LNCAP (cell line): ENCODE results near the gene KLHDC7B.

Experiments
- TF ChIP-seq, protein P1 (sequence below): fragments of 450-650 bp; IDR thresholded peaks from 2 replicates; pipeline ENCODE4 v1.5.1; 2017; ENCODE audit warnings: mild to moderate bottlenecking

Gene KLHDC7B

GRCh38 chr22:50529416-50529896, 16.2 kb upstream of the KLHDC7B start:
- TF ChIP-seq, protein P1, sequence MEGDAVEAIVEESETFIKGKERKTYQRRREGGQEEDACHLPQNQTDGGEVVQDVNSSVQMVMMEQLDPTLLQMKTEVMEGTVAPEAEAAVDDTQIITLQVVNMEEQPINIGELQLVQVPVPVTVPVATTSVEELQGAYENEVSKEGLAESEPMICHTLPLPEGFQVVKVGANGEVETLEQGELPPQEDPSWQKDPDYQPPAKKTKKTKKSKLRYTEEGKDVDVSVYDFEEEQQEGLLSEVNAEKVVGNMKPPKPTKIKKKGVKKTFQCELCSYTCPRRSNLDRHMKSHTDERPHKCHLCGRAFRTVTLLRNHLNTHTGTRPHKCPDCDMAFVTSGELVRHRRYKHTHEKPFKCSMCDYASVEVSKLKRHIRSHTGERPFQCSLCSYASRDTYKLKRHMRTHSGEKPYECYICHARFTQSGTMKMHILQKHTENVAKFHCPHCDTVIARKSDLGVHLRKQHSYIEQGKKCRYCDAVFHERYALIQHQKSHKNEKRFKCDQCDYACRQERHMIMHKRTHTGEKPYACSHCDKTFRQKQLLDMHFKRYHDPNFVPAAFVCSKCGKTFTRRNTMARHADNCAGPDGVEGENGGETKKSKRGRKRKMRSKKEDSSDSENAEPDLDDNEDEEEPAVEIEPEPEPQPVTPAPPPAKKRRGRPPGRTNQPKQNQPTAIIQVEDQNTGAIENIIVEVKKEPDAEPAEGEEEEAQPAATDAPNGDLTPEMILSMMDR: no peak

DNA sequence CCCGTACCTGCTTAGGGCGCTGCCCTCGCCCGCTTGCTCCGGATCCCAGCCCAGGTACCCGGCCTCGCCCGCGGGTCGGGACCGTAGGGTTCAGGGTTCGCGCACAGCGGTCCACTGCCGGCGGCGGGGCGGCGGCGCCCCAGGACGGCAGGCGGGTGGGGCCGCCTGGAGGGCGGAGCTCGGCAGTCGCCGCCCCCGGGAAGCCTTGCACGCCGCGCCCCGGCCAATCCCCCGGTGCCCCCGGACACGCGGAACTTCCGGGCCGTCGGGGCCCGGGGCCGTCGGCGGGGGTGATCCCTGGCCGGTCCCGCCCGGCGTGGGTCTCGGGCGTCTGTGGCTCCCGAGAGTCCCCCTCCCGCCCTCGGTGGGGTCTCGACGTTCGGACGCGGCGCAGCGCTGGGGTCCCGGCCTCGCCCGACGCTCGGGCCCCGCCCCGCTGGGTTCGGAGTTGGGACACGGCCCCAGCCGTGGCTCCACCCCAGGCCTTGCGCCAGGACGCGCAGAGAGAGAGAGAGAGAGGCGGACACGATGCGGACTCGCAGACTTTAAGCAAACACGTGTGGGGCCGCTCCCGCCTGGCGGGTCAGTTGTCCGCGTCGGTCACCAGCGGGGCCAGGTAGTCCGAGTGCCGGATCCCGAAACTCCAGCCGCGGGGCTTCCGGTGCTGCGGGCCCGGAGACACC, 15.7 kb upstream of the KLHDC7B start, which contains the start of gene TYMP:
Gene TYMP, minus strand, starts transcription at position 116 of the 683 bp plus-strand sequence. CDS start 303 bp downstream, outside the sequence.
- TF ChIP-seq, protein P1: no peak

- TF ChIP-seq, protein P1: no peak
These were observed 15.2 kb upstream of the KLHDC7B start for GRCh38 chr22:50530580-50530876.

DNA sequence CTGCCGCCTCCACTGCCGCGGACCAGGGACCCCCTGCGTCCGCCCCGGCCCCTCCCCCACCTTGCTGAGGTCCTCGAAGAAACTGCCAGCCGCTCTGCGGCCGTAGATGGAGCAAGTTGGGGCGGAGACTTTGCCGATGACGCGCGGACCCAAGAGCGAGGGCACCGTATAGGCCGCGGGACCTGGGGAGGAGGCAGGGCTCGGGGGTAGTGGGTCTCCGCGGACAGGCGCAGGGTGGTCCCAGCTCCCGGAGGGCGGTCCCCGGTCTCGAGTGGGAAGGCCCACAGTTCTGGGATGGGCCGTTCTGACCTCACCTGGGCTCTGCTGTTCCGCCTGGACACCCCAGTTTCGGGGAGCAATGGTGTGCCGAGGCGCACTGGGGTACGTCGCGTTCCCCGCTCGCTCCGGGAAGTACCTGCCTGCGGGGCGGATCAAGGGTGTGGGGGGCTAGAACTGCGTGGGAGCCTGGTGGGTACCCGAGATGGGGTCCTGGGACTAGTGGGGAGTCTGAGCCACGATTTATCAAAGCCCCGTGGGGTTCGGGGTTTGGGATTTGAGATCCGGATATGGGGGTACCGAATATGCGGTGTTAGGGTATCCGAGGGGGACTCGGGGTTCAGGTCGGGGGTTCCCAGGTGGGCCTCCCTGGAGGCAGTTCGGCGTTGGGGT, 14.7 kb upstream of the KLHDC7B start:
- TF ChIP-seq, protein P1: no peak

GRCh38 chr22:50531546-50531961, 14.1 kb upstream of the KLHDC7B start:
- TF ChIP-seq, protein P1: no peak

GRCh38 chr22:50531962-50532674, 13.6 kb upstream of the KLHDC7B start:
- TF ChIP-seq, protein P1: no peak

DNA sequence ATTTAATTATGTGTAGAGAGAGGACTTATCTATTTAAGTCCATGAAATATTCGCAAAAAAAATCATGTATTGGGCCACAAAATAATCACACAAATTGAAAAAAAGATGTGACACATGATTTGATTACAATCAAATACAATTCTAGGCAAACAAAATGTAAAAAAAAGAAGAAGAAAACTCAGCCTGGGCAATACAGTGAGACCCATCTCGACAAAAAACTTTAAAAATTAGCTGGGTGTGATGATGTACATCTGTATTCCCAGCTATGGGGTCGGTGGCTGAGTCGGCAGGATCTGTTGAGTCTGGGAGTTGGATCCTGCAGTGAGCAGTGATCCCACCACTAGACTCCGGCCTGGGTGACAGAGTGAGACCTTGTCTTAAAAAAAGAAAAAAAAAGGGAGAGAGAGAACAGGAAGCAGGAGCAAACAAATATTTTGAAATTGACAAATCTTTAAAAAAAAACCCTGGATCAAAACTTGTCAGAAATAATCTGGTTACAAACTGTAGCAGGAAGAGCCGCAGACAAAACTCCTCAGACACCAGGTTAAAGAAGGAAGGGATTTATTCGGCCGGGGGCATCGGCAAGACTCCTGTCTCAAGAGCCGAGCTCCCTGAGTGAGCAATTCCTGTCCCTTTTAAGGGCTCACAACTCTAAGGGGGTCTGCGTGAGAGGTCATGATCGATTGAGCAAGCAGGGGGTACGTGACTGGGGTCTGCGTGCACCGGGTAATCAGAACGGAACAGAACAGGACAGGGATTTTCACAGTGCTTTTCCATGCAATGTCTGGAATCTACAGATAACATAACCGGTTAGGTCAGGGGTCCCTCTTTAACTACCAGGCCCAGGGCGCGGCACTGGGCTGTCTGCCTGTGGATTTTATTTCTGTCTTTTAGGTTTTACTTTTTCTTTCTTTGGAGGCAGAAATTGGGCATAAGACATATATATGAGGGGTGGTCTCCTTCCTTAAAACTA, 12.6 kb upstream of the KLHDC7B start:
- TF ChIP-seq, protein P1: no peak
